Measurements from ENCODE around the gene MKRN2.

- TF ChIP-seq POLR2AphosphoS5 (IDR thresholded peaks at IDR 0.05; ENCODE audit: insufficient read depth, low read depth, low read length) (no peak), MYC (IDR thresholded peaks at IDR 0.05; ENCODE audit: low read depth, low read length) (no peak), CTCF (IDR thresholded peaks at IDR 0.05; ENCODE audit: extremely low read depth in 1 of 2, insufficient read depth in 1 of 2, low read depth in 1 of 2, low read length in 2 of 2) (no peak)
Observed at GRCh38 chr3:12627370-12627769, 70.5 kb downstream of the MKRN2 start.

All from endothelial cell of umbilical vein (primary cell).